ENCODE results near the gene MGAT4B. TPM values are rescaled to one million over a fixed set of nuclear protein-coding genes. Genes with fewer than 3 reads are reported as not detected.

Gene MGAT4B
- total RNA-seq, 1 experiment from 2014 or later = 148 TPM

- Histone ChIP-seq H2AFZ (ENCODE audit: low read depth, low read length, poor library complexity, severe bottlenecking) (no peak overlapping the region), H3K27ac (ENCODE audit: low read depth, low read length) (no peak overlapping the region), H3K9me3 (ENCODE audit: control insufficient read depth in 1 of 2, insufficient read depth in 1 of 2, low read depth in 1 of 2, low read length in 2 of 2) (no peaks in the 10 kb centered on the region; a peak in 1 of 4 replicates), H3K4me1 (ENCODE audit: control insufficient read depth in 1 of 2, insufficient read depth in 2 of 2, low read length in 2 of 2) (no peaks in the 10 kb centered on the region), H4K20me1 (ENCODE audit: insufficient read depth) (peaks cover 4% of the 10 kb centered on the region; the same call in 1 of the 2 replicates), H3K9ac (ENCODE audit: low read length) (no peak overlapping the region), H3K9me2 (ENCODE audit: insufficient read depth) (no peaks in the 10 kb centered on the region), H3K4me3 (replicated peaks in 1 of 2; ENCODE audit: low read depth in 1 of 2, low read length in 2 of 2) (no peak overlapping the region), H3K4me2 (ENCODE audit: low read length) (no peak overlapping the region), H3K27me3 (ENCODE audit: insufficient read depth, low read length) (no peaks in the 10 kb centered on the region), H3K79me2 (ENCODE audit: insufficient read depth, low read length) (no peaks in the 10 kb centered on the region), H3K36me3 (ENCODE audit: control insufficient read depth in 1 of 2, insufficient read depth in 2 of 2, low read length in 2 of 2) (peaks cover 20 to 28% of the 10 kb centered on the region in 2 experiments; a peak in 3 of 4 replicates)
- DNase-seq (ENCODE audit: low read depth, low spot score) (no peak), ATAC-seq (no peak)
- ChIA-PET CTCF (no interaction called here), RAD21 (ENCODE audit: low non-redundant PET in 1 of 2, low total read pairs in 2 of 2, uncharacterized antibody in 2 of 2, unreplicated experiment in 2 of 2) (no interaction called here), POLR2A (no interaction called here)
- TF ChIP-seq EZH2phosphoT487 (IDR thresholded peaks at IDR 0.05; ENCODE audit: borderline replicate concordance) (no peak), FOSL1 (IDR thresholded peaks at IDR 0.05; ENCODE audit: low read depth) (no peak), REST (IDR thresholded peaks at IDR 0.05; ENCODE audit: low read depth) (no peak), POLR2AphosphoS5 (IDR thresholded peaks at IDR 0.05; ENCODE audit: low read depth, low read length) (no peak), JUND (IDR thresholded peaks at IDR 0.05) (no peak), CBX3 (IDR thresholded peaks at IDR 0.05; ENCODE audit: low read depth) (no peak), RAD21 (IDR thresholded peaks at IDR 0.05; ENCODE audit: low read depth) (no peak), EZH2 (IDR thresholded peaks at IDR 0.05) (no peak), TCF7L2 (IDR thresholded peaks at IDR 0.05; ENCODE audit: borderline replicate concordance, extremely low read depth, insufficient read depth, insufficient read length) (no peak), ATF3 (IDR thresholded peaks at IDR 0.05) (no peak), SIN3A (IDR thresholded peaks at IDR 0.05; ENCODE audit: low read depth) (no peak), SP1 (IDR thresholded peaks at IDR 0.05; ENCODE audit: low read depth) (no peak)
- intact Hi-C loops (cut with micrococcal nuclease) = no loop called here
- BruUV-seq (replicated peaks) = no TSS peak
Measured at GRCh38 chr5:179840766-179841165, 34.1 kb upstream of the MGAT4B start.

All from HCT116 (cell line).